Adipocyte (in vitro differentiated cells): ENCODE results near the gene SNX7.

ENCODE experiments used
- DNase-seq: peaks from one replicate; pipeline ENCODE4 v3.0.0-alpha.2; 2015; ENCODE audit warnings: low read depth
- H3K27me3 ChIP-seq: replicated peaks from 2 replicates; pipeline ENCODE4 v1.7.0; 2013; ENCODE audit warnings: mild to moderate bottlenecking, low read length, moderate library complexity; ENCODE audit not compliant: control insufficient read depth, insufficient read depth
- H3K36me3 ChIP-seq: 2 replicates; pipeline ENCODE4 v1.7.0; 2013; ENCODE audit warnings: low read length, mild to moderate bottlenecking, moderate library complexity; ENCODE audit not compliant: control insufficient read depth, insufficient read depth, severe bottlenecking
- H3K4me1 ChIP-seq: 2 replicates; pipeline ENCODE4 v1.7.0; 2013; ENCODE audit warnings: mild to moderate bottlenecking, low read length, moderate library complexity; ENCODE audit not compliant: control insufficient read depth, insufficient read depth
- H3K4me3 ChIP-seq: 2 replicates; pipeline ENCODE4 v1.7.0; 2013; ENCODE audit warnings: mild to moderate bottlenecking, low read length, moderate library complexity
- H3K9ac ChIP-seq: 2 replicates; pipeline ENCODE4 v1.7.0; 2013; ENCODE audit warnings: mild to moderate bottlenecking, low read length, moderate library complexity
- H3K9me3 ChIP-seq: 2 replicates; pipeline ENCODE4 v1.7.0; 2013; ENCODE audit warnings: mild to moderate bottlenecking, low read length, moderate library complexity; ENCODE audit not compliant: control insufficient read depth

The SNX7 gene

DNA sequence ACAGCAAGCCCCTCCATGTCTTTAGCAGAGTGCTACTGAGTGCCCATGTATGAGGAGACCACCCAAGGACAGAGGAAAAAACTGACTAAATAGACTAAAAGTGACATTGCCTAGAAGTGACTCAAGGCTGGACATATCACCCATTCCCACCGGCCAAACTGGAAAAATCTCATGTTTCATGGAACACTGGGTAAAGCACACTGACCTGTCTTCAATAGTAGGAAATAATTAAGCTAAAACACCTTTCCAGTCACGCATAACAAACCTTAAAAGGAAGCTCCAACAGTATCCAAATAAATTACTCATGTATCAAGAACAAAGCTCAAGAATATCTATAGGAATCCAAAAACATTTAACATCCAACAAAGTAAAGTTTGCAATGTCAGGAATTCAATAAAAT is 120.4 kb downstream of the SNX7 start:
- Histone ChIP-seq H3K36me3 (no peaks in the 10 kb centered on the region), H3K4me3 (no peak overlapping the region), H3K9me3 (peaks cover 5% of the 10 kb centered on the region), H3K9ac (no peak overlapping the region), H3K4me1 (no peaks in the 10 kb centered on the region), H3K27me3 (no peaks in the 10 kb centered on the region)
- DNase-seq, result no peak

- H3K27me3 ChIP-seq, result no peaks in the 10 kb centered on the region
- no peak for DNase-seq
- H3K9ac ChIP-seq, result no peak overlapping the region
- no peaks in the 10 kb centered on the region for H3K4me1 ChIP-seq
- peaks cover 8% of the 10 kb centered on the region for H3K9me3 ChIP-seq
- no peak overlapping the region for H3K4me3 ChIP-seq
- H3K36me3 ChIP-seq, result no peaks in the 10 kb centered on the region
Measured at GRCh38 chr1:98783821-98784220, 122.3 kb downstream of the SNX7 start.

DNA sequence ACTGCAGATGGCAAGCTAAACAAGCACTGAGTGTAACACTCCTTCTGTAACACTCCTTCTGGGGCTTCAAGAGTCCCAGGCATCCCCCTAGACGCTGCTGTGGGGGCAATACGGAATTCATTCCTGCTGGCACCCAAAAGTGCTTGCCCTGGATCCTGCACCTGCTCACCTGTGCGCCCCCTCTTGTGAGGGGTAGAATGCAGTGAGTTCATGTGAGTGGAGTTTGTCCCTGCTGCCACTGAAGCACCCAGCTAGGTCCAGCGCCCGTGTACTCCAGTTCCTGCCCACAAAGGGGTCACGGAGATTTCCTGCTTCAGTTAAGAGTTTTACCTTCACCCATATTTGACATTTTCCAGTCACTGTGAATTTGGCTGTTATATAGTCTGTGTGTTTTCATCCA is 130.0 kb downstream of the SNX7 start:
- DNase-seq, result no peak
- no peak overlapping the region for H3K9ac ChIP-seq
- no peak overlapping the region for H3K4me3 ChIP-seq
- H3K4me1 ChIP-seq, result peaks cover 22% of the 10 kb centered on the region
- no peaks in the 10 kb centered on the region for H3K36me3 ChIP-seq
- H3K9me3 ChIP-seq, result peaks cover 7% of the 10 kb centered on the region
- H3K27me3 ChIP-seq, result no peaks in the 10 kb centered on the region

DNA sequence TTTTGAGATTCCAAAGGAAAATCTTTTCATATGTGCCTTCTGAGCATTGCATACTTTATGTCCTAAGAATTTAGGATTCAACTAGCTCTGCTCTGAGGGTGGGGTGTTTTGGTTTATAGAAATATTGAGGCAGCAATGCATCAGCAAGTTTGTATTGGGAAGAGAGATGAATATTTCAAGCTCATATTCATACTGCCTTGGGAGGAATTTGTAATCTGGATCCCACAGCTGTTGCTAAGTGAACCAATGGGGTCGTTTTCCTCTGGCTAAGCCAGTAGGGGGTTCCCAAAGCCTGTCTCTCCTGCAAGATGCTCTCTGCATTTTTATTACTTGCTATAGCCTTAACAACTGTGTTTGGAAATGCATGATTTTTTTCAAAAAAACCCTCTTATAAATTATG is 130.6 kb downstream of the SNX7 start:
- Histone ChIP-seq H3K9ac (no peak overlapping the region), H3K4me3 (no peak overlapping the region)
- peak; percentile 77 for DNase-seq

DNA sequence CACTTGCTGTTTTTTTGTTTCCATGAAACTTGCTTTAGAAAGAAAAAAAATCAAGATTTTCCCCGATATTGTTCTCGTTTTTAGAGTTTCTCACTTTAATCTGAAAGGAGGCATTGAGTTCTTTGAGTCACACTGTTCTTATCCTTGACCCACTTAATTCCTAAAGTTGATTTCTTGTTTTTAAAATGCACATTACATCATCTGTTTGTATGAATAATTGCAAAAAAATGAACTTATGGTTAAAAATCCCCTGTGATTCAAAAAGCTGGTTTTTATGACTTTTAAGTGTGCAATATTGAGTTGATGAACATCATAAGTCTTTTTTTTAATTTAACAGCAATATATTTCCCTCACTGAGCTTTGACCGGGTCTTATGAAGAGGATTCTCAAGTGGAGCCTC is 131.6 kb downstream of the SNX7 start:
- Histone ChIP-seq H3K9ac (no peak overlapping the region), H3K4me1 (peaks cover 22% of the 10 kb centered on the region), H3K36me3 (no peaks in the 10 kb centered on the region), H3K4me3 (no peak overlapping the region), H3K27me3 (no peaks in the 10 kb centered on the region), H3K9me3 (no peaks in the 10 kb centered on the region)
- DNase-seq, result peak; percentile 16

More for the DNA sequence above, 130.6 kb downstream of the SNX7 start:
- H3K9me3 ChIP-seq, result peaks cover 1% of the 10 kb centered on the region
- H3K36me3 ChIP-seq, result no peaks in the 10 kb centered on the region
- peaks cover 22% of the 10 kb centered on the region for H3K4me1 ChIP-seq
- H3K27me3 ChIP-seq, result no peaks in the 10 kb centered on the region

GRCh38 chr1:98794196-98794886 is 132.8 kb downstream of the SNX7 start:
- peak; percentile 83 for DNase-seq
- Histone ChIP-seq H3K27me3 (no peaks in the 10 kb centered on the region), H3K9ac (no peak overlapping the region), H3K9me3 (no peaks in the 10 kb centered on the region), H3K36me3 (no peaks in the 10 kb centered on the region), H3K4me1 (peaks cover 22% of the 10 kb centered on the region), H3K4me3 (no peak overlapping the region)

DNA sequence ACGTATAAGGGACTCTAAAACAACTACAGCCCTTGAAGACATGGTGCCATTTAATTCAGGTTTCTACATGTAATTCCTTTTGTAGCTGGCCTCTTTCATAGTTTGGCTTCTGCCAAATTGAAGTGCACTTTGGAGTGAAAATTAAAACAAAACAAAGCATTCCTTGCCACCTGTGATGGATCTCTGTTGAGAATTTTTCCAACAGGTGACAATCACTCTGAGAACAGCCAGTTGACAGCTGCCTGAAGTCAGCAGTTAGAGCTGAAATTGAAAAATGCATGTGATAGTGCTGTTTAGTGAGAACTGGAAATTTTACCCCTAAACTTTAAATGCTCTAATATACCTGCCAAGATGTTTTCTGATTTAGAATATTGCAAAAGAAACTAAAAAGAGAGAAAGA is 134.5 kb downstream of the SNX7 start:
- Histone ChIP-seq H3K4me1 (peaks cover 22% of the 10 kb centered on the region), H3K9me3 (no peaks in the 10 kb centered on the region), H3K4me3 (no peak overlapping the region), H3K27me3 (no peaks in the 10 kb centered on the region), H3K9ac (no peak overlapping the region), H3K36me3 (no peaks in the 10 kb centered on the region)
- no peak for DNase-seq

DNA sequence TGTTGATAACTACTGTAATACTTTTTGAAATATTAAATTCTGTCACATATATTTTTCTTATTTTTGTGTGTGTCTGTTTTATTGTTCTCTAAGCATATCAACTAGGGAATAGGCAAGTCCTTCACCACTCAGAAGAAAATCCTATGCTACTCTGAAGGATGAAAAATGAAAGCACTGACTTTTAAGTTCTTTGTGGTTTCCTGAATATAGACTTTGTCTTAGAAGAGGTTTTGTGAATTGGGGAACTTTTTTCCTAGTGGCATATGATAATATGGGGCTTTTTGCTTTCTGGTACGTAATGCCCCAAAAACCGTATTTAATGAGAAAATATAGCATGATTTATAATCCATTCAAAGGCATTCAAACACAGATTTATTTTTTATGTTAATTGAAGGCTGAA is 136.0 kb downstream of the SNX7 start:
- Histone ChIP-seq H3K9ac (no peak overlapping the region), H3K9me3 (no peaks in the 10 kb centered on the region), H3K27me3 (no peaks in the 10 kb centered on the region), H3K4me1 (peaks cover 12% of the 10 kb centered on the region), H3K4me3 (no peak overlapping the region), H3K36me3 (no peaks in the 10 kb centered on the region)
- no peak for DNase-seq
